ENCODE results near the gene FGF14. TPM values are rescaled to one million over a fixed set of nuclear protein-coding genes. Genes with fewer than 3 reads are reported as not detected.

Gene FGF14
- total RNA-seq, 1 donor from 2014 or later = 1.4 TPM

- no peaks in the 10 kb centered on the region for H3K36me3 Mint-ChIP-seq
- no peak overlapping the region for H3K27ac ChIP-seq
- no peak overlapping the region for H3K27ac Mint-ChIP-seq
- no peak overlapping the region for H3K9ac ChIP-seq
- H2AFZ ChIP-seq (replicated peaks) = no peak overlapping the region
- H3K4me1 ChIP-seq = no peaks in the 10 kb centered on the region
- no peaks in the 10 kb centered on the region for H3F3A ChIP-seq (ENCODE audit: low read depth)
- no peak for DNase-seq (ENCODE audit: low spot score)
- no peaks in the 10 kb centered on the region for H3K79me2 ChIP-seq (ENCODE audit: low read depth)
- H3K27me3 ChIP-seq = no peaks in the 10 kb centered on the region
- no peaks in the 10 kb centered on the region for H3K36me3 ChIP-seq
- H3K9me3 Mint-ChIP-seq = no peaks in the 10 kb centered on the region
- TF ChIP-seq EZH2phosphoT487 (IDR thresholded peaks at IDR 0.05) (no peak), CTCF (IDR thresholded peaks at IDR 0.05) (no peak)
- H3K9me3 ChIP-seq (ENCODE audit: low read depth) = no peaks in the 10 kb centered on the region
- no peak overlapping the region for H3K4me2 ChIP-seq
- H4K20me1 ChIP-seq (ENCODE audit: low read depth) = no peaks in the 10 kb centered on the region
- H3K4me1 Mint-ChIP-seq = peaks cover 5% of the 10 kb centered on the region
- no peak overlapping the region for H3K4me3 Mint-ChIP-seq
- H3K27me3 Mint-ChIP-seq (ENCODE audit: insufficient read depth, low read depth) = no peaks in the 10 kb centered on the region
- no peak overlapping the region for H3K4me3 ChIP-seq
These were observed 526.0 kb downstream of the FGF14 start for GRCh38 chr13:101875717-101876393.

- H3K27ac ChIP-seq = no peak overlapping the region
- no peak overlapping the region for H3K9ac ChIP-seq
- H3F3A ChIP-seq (ENCODE audit: low read depth) = no peaks in the 10 kb centered on the region
- H3K4me1 ChIP-seq = no peaks in the 10 kb centered on the region
- Mint-ChIP-seq H3K9me3 (no peaks in the 10 kb centered on the region), H3K4me3 (no peak overlapping the region), H3K36me3 (no peaks in the 10 kb centered on the region), H3K27ac (no peak overlapping the region), H3K27me3 (ENCODE audit: insufficient read depth, low read depth) (no peaks in the 10 kb centered on the region), H3K4me1 (peaks cover 5% of the 10 kb centered on the region)
- no peak overlapping the region for H3K4me2 ChIP-seq
- no peak for DNase-seq (ENCODE audit: low spot score)
- H3K9me3 ChIP-seq (ENCODE audit: low read depth) = no peaks in the 10 kb centered on the region
- TF ChIP-seq EZH2phosphoT487 (IDR thresholded peaks at IDR 0.05) (no peak), EZH2 (IDR thresholded peaks at IDR 0.05) (no peak), CTCF (IDR thresholded peaks at IDR 0.05) (no peak)
- no peak overlapping the region for H2AFZ ChIP-seq (replicated peaks)
- H3K36me3 ChIP-seq = no peaks in the 10 kb centered on the region
- H3K79me2 ChIP-seq (ENCODE audit: low read depth) = no peaks in the 10 kb centered on the region
- no peak overlapping the region for H3K4me3 ChIP-seq
- H3K27me3 ChIP-seq = no peaks in the 10 kb centered on the region
- no peaks in the 10 kb centered on the region for H4K20me1 ChIP-seq (ENCODE audit: low read depth)
These were observed 526.8 kb downstream of the FGF14 start for GRCh38 chr13:101875091-101875490.

GRCh38 chr13:101869553-101869952 lies 532.3 kb downstream of the FGF14 start:
- DNase-seq (ENCODE audit: low spot score) = no peak
- H2AFZ ChIP-seq (replicated peaks) = no peak overlapping the region
- H3K36me3 ChIP-seq = no peaks in the 10 kb centered on the region
- Mint-ChIP-seq H3K9me3 (no peaks in the 10 kb centered on the region), H3K36me3 (no peaks in the 10 kb centered on the region), H3K4me3 (no peak overlapping the region), H3K4me1 (peaks cover 12% of the 10 kb centered on the region), H3K27me3 (ENCODE audit: insufficient read depth, low read depth) (no peaks in the 10 kb centered on the region), H3K27ac (no peak overlapping the region)
- H3K9me3 ChIP-seq (ENCODE audit: low read depth) = no peaks in the 10 kb centered on the region
- H3K4me1 ChIP-seq = no peaks in the 10 kb centered on the region
- H3K9ac ChIP-seq = no peak overlapping the region
- no peaks in the 10 kb centered on the region for H3K27me3 ChIP-seq
- no peaks in the 10 kb centered on the region for H3K79me2 ChIP-seq (ENCODE audit: low read depth)
- TF ChIP-seq EZH2 (IDR thresholded peaks at IDR 0.05) (no peak), EZH2phosphoT487 (IDR thresholded peaks at IDR 0.05) (no peak), CTCF (IDR thresholded peaks at IDR 0.05) (no peak)
- H3K4me3 ChIP-seq = no peak overlapping the region
- no peaks in the 10 kb centered on the region for H3F3A ChIP-seq (ENCODE audit: low read depth)
- no peaks in the 10 kb centered on the region for H4K20me1 ChIP-seq (ENCODE audit: low read depth)
- H3K4me2 ChIP-seq = no peak overlapping the region
- H3K27ac ChIP-seq = no peak overlapping the region

Data from neural progenitor cell (in vitro differentiated cells).